ENCODE results near the gene C2CD4C. TPM values are rescaled to one million over a fixed set of nuclear protein-coding genes. Genes with fewer than 3 reads are reported as not detected.

Gene C2CD4C
- polyA plus RNA-seq, 1 donor from 2014 or later: 21.4 TPM

GRCh38 chr19:369256-369655 is 39.7 kb downstream of the C2CD4C start:
- TF ChIP-seq MXI1 (conservative IDR thresholded peaks at IDR 0.05; ENCODE audit: poor library complexity, severe bottlenecking): no peak
- no peak for TF ChIP-seq SMC3 (conservative IDR thresholded peaks at IDR 0.05; ENCODE audit: poor library complexity)
- no peaks in the 10 kb centered on the region for H3K79me2 ChIP-seq (replicated peaks; ENCODE audit: insufficient read depth, low read length)
- no peak overlapping the region for H3K9ac ChIP-seq (ENCODE audit: low read length)
- H3K27me3 ChIP-seq (ENCODE audit: insufficient read depth, low read depth, low read length): no peaks in the 10 kb centered on the region
- H2AFZ ChIP-seq (ENCODE audit: low read depth, low read length): no peak overlapping the region
- H3K27ac ChIP-seq (ENCODE audit: low read length): no peak overlapping the region
- no peaks in the 10 kb centered on the region for H3K36me3 ChIP-seq (ENCODE audit: insufficient read depth, low read length)
- H3K4me2 ChIP-seq (ENCODE audit: low read length): no peak overlapping the region
- H3F3A ChIP-seq (ENCODE audit: insufficient read depth, low read length, poor library complexity, severe bottlenecking): no peaks in the 10 kb centered on the region
- no peak overlapping the region for H3K4me3 ChIP-seq (ENCODE audit: low read length)
- H4K20me1 ChIP-seq (ENCODE audit: insufficient read depth): no peaks in the 10 kb centered on the region
- H3K9me2 ChIP-seq (ENCODE audit: insufficient read depth, low read length): no peaks in the 10 kb centered on the region
- H3K9me3 ChIP-seq (ENCODE audit: low read length): no peaks in the 10 kb centered on the region

- Histone ChIP-seq H3K27me3 (ENCODE audit: insufficient read depth, low read depth, low read length) (no peaks in the 10 kb centered on the region), H2AFZ (ENCODE audit: low read depth, low read length) (no peak overlapping the region), H3K9ac (ENCODE audit: low read length) (no peak overlapping the region), H3K36me3 (ENCODE audit: insufficient read depth, low read length) (no peaks in the 10 kb centered on the region), H3K4me2 (ENCODE audit: low read length) (no peak overlapping the region), H3K9me3 (ENCODE audit: low read length) (no peaks in the 10 kb centered on the region), H3F3A (ENCODE audit: insufficient read depth, low read length, poor library complexity, severe bottlenecking) (no peaks in the 10 kb centered on the region), H3K4me3 (ENCODE audit: low read length) (no peak overlapping the region), H3K27ac (ENCODE audit: low read length) (no peak overlapping the region), H4K20me1 (ENCODE audit: insufficient read depth) (no peaks in the 10 kb centered on the region), H3K79me2 (replicated peaks; ENCODE audit: insufficient read depth, low read length) (no peaks in the 10 kb centered on the region), H3K9me2 (ENCODE audit: insufficient read depth, low read length) (no peaks in the 10 kb centered on the region)
- TF ChIP-seq MXI1 (conservative IDR thresholded peaks at IDR 0.05; ENCODE audit: poor library complexity, severe bottlenecking) (no peak), SMC3 (conservative IDR thresholded peaks at IDR 0.05; ENCODE audit: poor library complexity) (no peak), CTCF (IDR thresholded peaks at IDR 0.05; ENCODE audit: poor library complexity, severe bottlenecking) (no peak), RAD21 (conservative IDR thresholded peaks at IDR 0.05) (no peak), TAF1 (IDR thresholded peaks at IDR 0.05; ENCODE audit: low read depth) (no peak), POLR2AphosphoS5 (IDR thresholded peaks at IDR 0.05) (no peak), EZH2 (IDR thresholded peaks at IDR 0.05; ENCODE audit: borderline replicate concordance, insufficient read depth, low read length, poor library complexity, severe bottlenecking) (no peak), EP300 (conservative IDR thresholded peaks at IDR 0.05; ENCODE audit: poor library complexity, severe bottlenecking) (no peak), REST (IDR thresholded peaks at IDR 0.05; ENCODE audit: borderline replicate concordance) (no peak)
Measured at GRCh38 chr19:368630-369024, 40.3 kb downstream of the C2CD4C start.

Data from neural cell (in vitro differentiated cells).